Loucy (cell line): Measurements from ENCODE around the gene KLRB1.
"Not testable (repeated sequence)": the region's sequence is repeated elsewhere in the genome, so short reads cannot be mapped to it uniquely, and the experiment has no call there.

Experiments
- H2AFZ ChIP-seq: fragments of 200-600 bp; sonication (generic); 2 replicates; pipeline ENCODE4 v1.6.0; 2016; ENCODE audit warnings: antibody characterized with exemption, mild to moderate bottlenecking, low read length, moderate library complexity
- H3F3A ChIP-seq: fragments of 200-600 bp; 2 replicates; pipeline ENCODE4 v1.6.0; 2016; ENCODE audit warnings: antibody characterized with exemption, low read depth, mild to moderate bottlenecking
- H3K27me3 ChIP-seq: fragments of 200-600 bp; sonication (generic); 2 replicates; pipeline ENCODE4 v1.6.1; 2014; ENCODE audit warnings: low read length, mild to moderate bottlenecking; ENCODE audit not compliant: insufficient read depth, poor library complexity, severe bottlenecking
- H3K36me3 ChIP-seq: fragments of 200-600 bp; sonication (generic); 2 replicates; pipeline ENCODE4 v1.6.1; 2016; ENCODE audit warnings: low read length; ENCODE audit not compliant: insufficient read depth
- H3K4me1 ChIP-seq: fragments of 200-600 bp; sonication (generic); 2 replicates; pipeline ENCODE4 v1.5.1; 2014; ENCODE audit warnings: low read length, mild to moderate bottlenecking; ENCODE audit not compliant: insufficient read depth, poor library complexity, severe bottlenecking
- H3K4me2 ChIP-seq: fragments of 200-600 bp; sonication (generic); 2 replicates; pipeline ENCODE4 v1.6.0; 2014; ENCODE audit warnings: antibody characterized with exemption, low read length, low read depth, mild to moderate bottlenecking; ENCODE audit not compliant: poor library complexity, severe bottlenecking
- H3K4me3 ChIP-seq: fragments of 200-600 bp; sonication (generic); 2 replicates; pipeline ENCODE4 v1.5.1; 2014; ENCODE audit warnings: low read length, mild to moderate bottlenecking, mixed read lengths; ENCODE audit not compliant: poor library complexity, severe bottlenecking
- H3K79me2 ChIP-seq: fragments of 200-600 bp; sonication (generic); 2 replicates; pipeline ENCODE4 v1.6.1; 2014; ENCODE audit warnings: low read length; ENCODE audit not compliant: insufficient read depth
- H3K9ac ChIP-seq: fragments of 200-600 bp; sonication (generic); 2 replicates; pipeline ENCODE4 v1.6.0; 2014; ENCODE audit warnings: mild to moderate bottlenecking, low read depth, low read length, moderate library complexity; ENCODE audit not compliant: poor library complexity, severe bottlenecking
- H3K9me2 ChIP-seq: fragments of 200-600 bp; sonication (generic); replicated peaks from 2 replicates; pipeline ENCODE4 v1.6.1; 2016; ENCODE audit warnings: low read depth, low read length, mixed read lengths
- H3K9me3 ChIP-seq: fragments of 200-600 bp; sonication (generic); 2 replicates; pipeline ENCODE4 v1.6.1; 2014; ENCODE audit warnings: mild to moderate bottlenecking, antibody characterized with exemption, low read length, low read depth; ENCODE audit not compliant: insufficient read depth
- H4K20me1 ChIP-seq: fragments of 200-600 bp; sonication (generic); 2 replicates; pipeline ENCODE4 v1.6.0; 2014; ENCODE audit warnings: antibody characterized with exemption, low read length, mild to moderate bottlenecking; ENCODE audit not compliant: insufficient read depth, poor library complexity, severe bottlenecking

KLRB1 gene

DNA sequence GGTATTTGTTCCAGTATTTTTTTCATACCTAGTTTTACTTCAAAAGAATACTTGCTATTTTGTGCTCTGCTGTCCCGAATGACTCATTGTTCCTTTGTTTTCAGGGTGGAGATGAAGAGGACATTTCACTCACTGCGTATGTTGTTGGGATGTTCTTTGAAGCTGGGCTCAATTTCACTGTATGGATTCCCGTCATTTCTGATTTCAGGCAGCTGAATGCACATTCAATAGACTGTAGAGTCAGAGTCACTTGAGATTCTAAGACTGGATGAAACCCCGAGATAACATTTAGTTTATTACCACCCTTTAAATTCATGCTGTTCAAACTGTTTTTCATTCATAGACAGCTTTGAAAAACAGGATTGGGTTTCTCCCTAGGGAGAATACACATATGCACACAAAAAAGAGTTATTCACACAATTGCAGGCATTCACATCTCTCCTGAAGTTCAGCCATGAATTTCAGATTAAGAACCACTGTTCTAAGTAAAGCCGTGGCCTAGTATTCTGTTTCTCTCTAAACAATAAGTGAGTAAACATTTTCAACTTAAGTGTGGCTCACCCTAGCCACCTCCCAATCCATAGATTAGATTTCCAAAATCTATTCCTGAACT is 44.8 kb downstream of the KLRB1 start:
- H2AFZ ChIP-seq, H3K79me2 ChIP-seq, H3K36me3 ChIP-seq, H3K9me3 ChIP-seq, H3K27me3 ChIP-seq, H3K9ac ChIP-seq, H3K4me3 ChIP-seq, H3K4me2 ChIP-seq, H3K4me1 ChIP-seq, H4K20me1 ChIP-seq, H3F3A ChIP-seq, H3K9me2 ChIP-seq: not testable (repeated sequence)

DNA sequence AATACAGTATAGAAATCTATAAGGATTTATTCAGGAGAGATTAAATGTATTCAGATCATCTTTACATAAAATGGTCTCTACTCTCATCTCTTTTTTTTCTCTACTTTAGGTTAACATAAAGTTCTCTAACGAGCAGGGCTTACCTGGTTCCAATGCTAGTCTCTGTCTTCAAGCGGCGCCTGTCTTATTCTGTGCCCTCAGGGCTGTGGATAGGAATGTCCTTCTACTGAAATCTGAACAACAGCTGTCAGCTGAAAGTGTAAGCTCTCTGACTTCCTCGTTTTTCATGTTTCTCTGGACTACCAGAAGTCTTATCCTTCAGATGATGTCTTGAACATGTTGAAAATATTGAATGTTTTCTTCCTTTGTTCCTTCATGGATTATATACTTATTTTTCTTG is 62.2 kb downstream of the KLRB1 start:
- H3K4me2 ChIP-seq, H3K9me3 ChIP-seq, H3K36me3 ChIP-seq, H3K9me2 ChIP-seq, H3K4me3 ChIP-seq, H4K20me1 ChIP-seq, H3F3A ChIP-seq, H3K27me3 ChIP-seq, H3K9ac ChIP-seq, H3K79me2 ChIP-seq, H3K4me1 ChIP-seq, H2AFZ ChIP-seq: not testable (repeated sequence)
